Hematopoietic multipotent progenitor cell treated with erythropoietin and hydrocortisone succinate and interleukin-3 and kit ligand, for 6 days (in vitro differentiated cells): ENCODE measurements around the gene COBL.
"Not testable (repeated sequence)": the region's sequence is repeated elsewhere in the genome, so short reads cannot be mapped to it uniquely, and the experiment has no call there.

Experiments
- DNase-seq: peaks from one replicate; pipeline ENCODE4 v3.0.0-alpha.2; 2015

Gene COBL

GRCh38 chr7:51229620-51230323 is 86.8 kb downstream of the COBL start:
- DNase-seq, result no peak

- DNase-seq, result no peak
These were observed 87.5 kb downstream of the COBL start for GRCh38 chr7:51229106-51229537.

GRCh38 chr7:51228386-51228958 is 88.1 kb downstream of the COBL start:
- DNase-seq, result no peak

- DNase-seq, result no peak
These were observed 88.7 kb downstream of the COBL start for GRCh38 chr7:51227861-51228260.

- DNase-seq, result no peak
These were observed 89.6 kb downstream of the COBL start for GRCh38 chr7:51226916-51227535.

GRCh38 chr7:51226063-51226755 is 90.4 kb downstream of the COBL start:
- no peak for DNase-seq

- DNase-seq, result no peak
These were observed 91.6 kb downstream of the COBL start for GRCh38 chr7:51224811-51225595.

- DNase-seq, result no peak
These were observed 93.1 kb downstream of the COBL start for GRCh38 chr7:51223505-51223904.

GRCh38 chr7:51222916-51223315 is 93.7 kb downstream of the COBL start:
- DNase-seq, result no peak

GRCh38 chr7:51220226-51220625 is 96.4 kb downstream of the COBL start:
- no peak for DNase-seq

GRCh38 chr7:51219261-51219988 is 97.2 kb downstream of the COBL start:
- no peak for DNase-seq

GRCh38 chr7:51217804-51218203 is 98.8 kb downstream of the COBL start:
- DNase-seq, result no peak

GRCh38 chr7:51214098-51214497 is 102.5 kb downstream of the COBL start:
- DNase-seq, result no peak

GRCh38 chr7:51213618-51214017 is 103.0 kb downstream of the COBL start:
- DNase-seq, result no peak

- no peak for DNase-seq
These were observed 105.8 kb downstream of the COBL start for GRCh38 chr7:51210766-51211165.

GRCh38 chr7:51209426-51209825 is 107.2 kb downstream of the COBL start:
- DNase-seq, result no peak

- DNase-seq, result not testable (repeated sequence)
These were observed 108.5 kb downstream of the COBL start for GRCh38 chr7:51208125-51208524.

GRCh38 chr7:51198654-51199053 is 118.0 kb downstream of the COBL start:
- peak; percentile 12 for DNase-seq

GRCh38 chr7:51190969-51191368 is 125.6 kb downstream of the COBL start:
- DNase-seq, result no peak

- DNase-seq, result no peak
These were observed 126.8 kb downstream of the COBL start for GRCh38 chr7:51189777-51190176.

- DNase-seq, result no peak
These were observed 127.6 kb downstream of the COBL start for GRCh38 chr7:51188987-51189386.

GRCh38 chr7:51187941-51188340 is 128.7 kb downstream of the COBL start:
- DNase-seq, result no peak
